GM11168 (cell line): Measurements from ENCODE around the gene EPHA6.

Experiments used
- in situ Hi-C: fragments of 300-500 bp; cut with MboI; formaldehyde crosslinking; loops from one replicate; pipeline ENCODE4 v1.12.0; 2022; ENCODE audit warnings: low sequenced_read_pairs; ENCODE audit not compliant: unreplicated experiment

The EPHA6 gene

GRCh38 chr3:97131476-97131875, 317.1 kb downstream of the EPHA6 start:
- in situ Hi-C loops, result no loop called here

DNA sequence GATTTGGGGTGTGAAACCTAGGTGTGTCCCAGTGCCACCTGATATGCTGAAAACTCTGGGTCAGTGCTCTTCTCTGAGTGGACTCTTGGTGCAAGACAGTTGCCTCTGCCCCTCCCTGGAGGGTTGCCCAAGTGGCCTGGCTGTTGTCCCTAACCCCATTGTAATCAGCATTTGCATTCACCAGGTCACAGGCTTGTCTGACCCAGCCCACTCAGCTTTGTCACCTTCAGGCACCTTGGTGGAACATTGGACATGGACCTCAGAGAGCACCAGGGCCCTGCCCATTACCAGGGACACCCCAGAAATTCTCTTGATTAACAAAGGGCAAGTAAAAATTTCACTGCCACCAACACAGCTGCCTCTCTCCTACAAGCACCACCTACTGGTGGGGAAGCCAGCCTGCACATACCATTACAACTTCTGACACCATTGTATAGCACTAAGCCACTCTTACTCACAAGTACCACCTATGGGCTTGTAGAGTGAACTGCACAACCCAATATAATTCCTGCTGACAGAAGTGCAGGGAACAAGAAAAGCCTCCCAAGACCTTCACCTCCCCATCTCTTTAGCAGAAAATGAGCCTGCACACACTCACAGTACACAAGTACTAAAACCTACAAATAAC, 324.6 kb downstream of the EPHA6 start:
- in situ Hi-C loops, result no loop called here

DNA sequence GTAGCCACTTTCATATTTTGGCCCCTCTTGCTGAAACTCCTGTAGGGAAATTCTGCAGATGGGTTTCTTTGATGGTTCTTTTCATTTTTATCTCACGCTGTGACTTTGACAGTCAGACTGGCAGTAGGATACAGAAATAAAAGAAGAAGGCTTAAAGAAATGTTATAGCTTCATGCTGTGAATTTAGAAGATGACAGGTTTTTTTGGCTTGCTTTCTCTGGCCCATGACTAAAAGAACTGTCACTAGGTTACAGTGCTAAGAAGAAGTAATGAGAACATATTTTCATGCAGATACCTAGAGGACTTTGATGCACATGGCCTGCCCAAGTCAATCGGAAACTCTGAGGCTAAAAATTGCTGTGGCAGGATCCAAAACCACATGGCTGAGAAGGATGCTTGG, 334.5 kb downstream of the EPHA6 start:
- in situ Hi-C loops, result no loop called here

DNA sequence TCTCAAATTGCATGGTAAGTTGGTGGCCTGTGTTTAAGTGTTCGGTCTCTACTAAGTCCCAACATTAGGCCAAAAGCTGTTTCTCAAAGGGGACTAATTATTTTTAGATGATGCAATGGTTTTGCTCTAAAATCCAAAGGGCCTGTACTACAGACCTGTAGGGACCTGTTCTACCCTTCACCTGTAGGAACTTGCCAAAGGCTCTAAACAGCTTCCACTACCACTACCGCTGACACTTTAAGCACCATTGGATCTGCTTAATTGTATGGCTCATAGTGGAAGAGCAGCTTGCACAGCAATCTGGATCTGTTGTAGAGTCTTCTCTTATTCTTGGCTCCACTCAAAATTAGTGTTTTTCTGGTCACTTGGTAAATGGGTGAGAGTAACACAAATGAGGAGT, 346.8 kb downstream of the EPHA6 start:
- in situ Hi-C loops, result no loop called here

- in situ Hi-C loops, result no loop called here
These were observed 362.8 kb downstream of the EPHA6 start for GRCh38 chr3:97177242-97177641.

- in situ Hi-C loops, result no loop called here
These were observed 367.3 kb downstream of the EPHA6 start for GRCh38 chr3:97181704-97182103.

DNA sequence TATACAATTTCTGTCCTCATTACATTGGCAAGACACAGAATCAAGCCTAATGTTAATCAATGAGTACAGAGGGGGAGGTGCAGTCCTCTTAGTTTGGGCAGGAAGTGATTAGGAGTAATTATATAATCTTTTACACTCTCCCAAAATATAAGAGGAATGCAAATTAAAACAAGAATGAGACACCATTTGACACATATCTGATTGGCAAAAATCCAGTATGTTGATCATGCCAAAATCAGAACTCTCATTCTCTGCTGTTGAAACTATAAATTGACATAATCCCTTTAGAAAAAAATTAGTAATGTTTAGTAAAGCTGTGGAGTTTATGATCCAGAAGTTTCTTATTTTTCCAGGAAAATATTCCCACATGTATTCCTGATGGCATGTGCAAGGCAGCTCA, 373.4 kb downstream of the EPHA6 start:
- in situ Hi-C loops, result no loop called here

- in situ Hi-C loops, result no loop called here
These were observed 375.4 kb downstream of the EPHA6 start for GRCh38 chr3:97189835-97190234.

GRCh38 chr3:97197083-97197482, 382.7 kb downstream of the EPHA6 start:
- in situ Hi-C loops, result no loop called here

DNA sequence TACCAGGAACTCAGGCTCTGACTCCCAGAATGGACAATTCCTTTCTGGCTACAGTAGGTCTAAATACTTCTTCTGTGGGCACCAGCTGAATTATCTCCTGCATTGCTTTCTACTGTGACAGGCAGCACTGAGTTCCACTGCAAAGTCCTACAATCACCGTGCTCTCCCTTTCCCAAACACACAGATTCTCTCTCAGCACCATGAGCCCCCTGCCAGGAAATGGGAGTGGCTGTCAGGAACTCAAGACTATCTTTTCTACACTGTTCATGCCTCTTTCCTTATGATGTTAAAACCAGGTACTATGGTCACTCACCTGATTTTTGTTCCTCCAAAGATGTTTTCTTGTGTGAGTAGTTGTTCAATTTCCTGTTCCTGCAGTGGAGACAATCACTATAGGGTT, 383.4 kb downstream of the EPHA6 start:
- in situ Hi-C loops, result no loop called here

- in situ Hi-C loops, result no loop called here
These were observed 386.0 kb downstream of the EPHA6 start for GRCh38 chr3:97200387-97200786.

DNA sequence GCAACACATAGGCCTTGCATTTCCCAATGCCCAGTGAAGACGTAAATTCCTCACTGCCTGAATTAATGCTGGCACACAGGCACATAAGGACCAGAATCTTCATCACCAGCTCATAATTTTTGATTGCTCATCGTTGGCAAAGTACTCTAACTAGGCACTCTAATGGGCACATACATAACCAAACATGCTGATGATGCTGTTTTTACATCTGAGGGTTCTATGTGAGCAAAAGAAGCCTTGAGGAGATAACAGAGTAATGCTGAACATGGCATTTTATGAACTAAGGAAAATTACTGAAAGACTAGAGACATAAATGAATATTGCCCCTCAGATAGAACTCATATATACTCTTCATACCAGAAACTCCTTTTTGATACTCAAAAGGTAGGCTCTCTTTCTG, 387.4 kb downstream of the EPHA6 start:
- in situ Hi-C loops, result no loop called here

- in situ Hi-C loops, result no loop called here
These were observed 414.6 kb downstream of the EPHA6 start for GRCh38 chr3:97228966-97229365.

DNA sequence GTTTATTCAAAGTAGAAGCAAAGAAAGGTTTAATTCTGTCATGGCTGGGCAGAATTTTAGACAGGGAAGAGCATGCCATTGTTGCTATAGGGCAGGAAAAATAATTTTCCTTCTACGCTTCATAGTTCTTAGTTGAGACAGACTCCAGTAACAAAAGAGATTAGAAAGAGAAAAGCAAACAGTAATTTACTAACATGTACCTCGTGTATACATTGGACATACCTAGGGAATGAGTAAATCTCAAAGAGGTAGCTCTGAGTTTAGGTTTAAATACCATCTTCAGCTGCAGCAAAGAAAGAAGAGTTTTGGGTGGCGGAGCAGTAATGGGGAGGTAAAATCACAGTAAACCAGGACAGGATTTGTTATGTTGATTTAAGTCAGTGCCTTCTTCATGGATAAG, 416.1 kb downstream of the EPHA6 start:
- in situ Hi-C loops, result no loop called here

- in situ Hi-C loops, result no loop called here
These were observed 418.1 kb downstream of the EPHA6 start for GRCh38 chr3:97232393-97233034.

DNA sequence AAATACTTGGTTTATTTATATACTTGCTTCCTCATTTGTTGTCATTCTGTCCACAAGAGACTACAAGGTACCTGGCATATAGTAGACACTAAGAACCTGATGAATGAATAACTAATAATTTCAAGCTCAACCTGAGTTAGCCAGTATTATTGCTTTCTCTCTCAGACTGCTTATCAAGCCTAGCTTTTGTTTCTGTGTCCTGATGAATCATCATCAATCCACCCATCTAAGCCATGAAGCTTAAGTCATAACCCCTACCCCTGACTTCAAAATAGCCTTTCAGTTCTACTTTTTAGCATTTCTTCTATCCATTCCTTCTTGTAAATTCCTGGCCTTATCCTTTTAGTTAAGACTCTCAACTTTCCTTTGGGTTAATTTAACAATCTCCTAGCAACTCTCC, 420.8 kb downstream of the EPHA6 start:
- in situ Hi-C loops, result no loop called here

GRCh38 chr3:97235611-97236315, 421.4 kb downstream of the EPHA6 start:
- in situ Hi-C loops, result no loop called here

- in situ Hi-C loops, result no loop called here
These were observed 427.0 kb downstream of the EPHA6 start for GRCh38 chr3:97241417-97241816.

DNA sequence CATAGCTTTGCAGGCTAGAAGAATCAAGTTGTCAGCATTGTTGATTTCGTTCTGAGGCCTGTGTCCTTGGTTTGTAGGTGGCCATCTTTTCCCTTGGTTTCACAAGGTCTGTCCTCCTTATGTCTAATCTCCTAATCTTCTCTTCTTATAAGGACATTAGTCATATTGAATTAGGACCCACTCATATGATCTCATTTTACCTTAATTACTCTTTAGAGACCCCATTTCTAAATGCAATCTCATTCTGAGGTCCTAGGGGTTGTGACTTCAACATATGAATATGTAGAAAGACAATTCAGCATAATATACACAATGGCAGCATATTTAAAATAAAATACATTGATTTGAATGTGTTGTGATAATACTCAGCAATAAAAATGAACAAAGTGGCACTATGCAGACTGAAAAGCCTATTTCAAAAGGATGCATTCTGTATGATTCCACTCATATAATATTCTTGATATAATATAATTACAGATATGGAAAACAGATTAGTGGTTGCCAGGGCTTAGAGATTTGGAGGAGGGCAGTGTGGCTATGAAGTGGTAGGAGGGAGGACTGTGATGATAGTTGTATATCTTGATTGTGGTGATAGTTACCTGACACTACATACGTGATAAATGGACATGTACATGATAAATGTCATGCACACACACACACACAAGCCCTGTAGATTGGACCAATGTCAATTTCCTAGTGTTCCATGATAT, 431.0 kb downstream of the EPHA6 start:
- in situ Hi-C loops, result no loop called here

DNA sequence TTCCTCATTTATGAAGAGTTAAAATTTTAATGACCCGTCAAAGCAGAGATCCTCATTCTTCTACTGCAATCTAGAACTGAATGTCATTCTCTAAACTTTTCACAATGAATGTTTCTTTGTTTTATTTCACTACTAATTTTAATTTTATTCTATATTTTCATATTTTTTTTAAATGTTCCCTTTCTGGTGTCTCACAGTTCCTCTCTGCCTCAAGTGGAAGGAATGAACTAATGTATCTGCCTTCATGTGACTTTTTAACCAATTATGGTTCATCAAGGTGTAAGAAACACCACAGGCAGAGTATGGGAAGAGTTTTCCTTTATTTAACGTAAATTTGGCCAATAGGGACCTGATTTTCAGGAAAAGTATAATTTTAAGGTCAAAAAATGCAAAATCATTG, 441.7 kb downstream of the EPHA6 start:
- in situ Hi-C loops, result no loop called here
